ENCODE results near the gene NCKAP5L.
"Not testable (repeated sequence)": the region's sequence is repeated elsewhere in the genome, so short reads cannot be mapped to it uniquely, and the experiment has no call there.

NCKAP5L gene

GRCh38 chr12:49779581-49779980, 48.6 kb downstream of the NCKAP5L start:
- no peak for DNase-seq (ENCODE audit: low spot score)

DNA sequence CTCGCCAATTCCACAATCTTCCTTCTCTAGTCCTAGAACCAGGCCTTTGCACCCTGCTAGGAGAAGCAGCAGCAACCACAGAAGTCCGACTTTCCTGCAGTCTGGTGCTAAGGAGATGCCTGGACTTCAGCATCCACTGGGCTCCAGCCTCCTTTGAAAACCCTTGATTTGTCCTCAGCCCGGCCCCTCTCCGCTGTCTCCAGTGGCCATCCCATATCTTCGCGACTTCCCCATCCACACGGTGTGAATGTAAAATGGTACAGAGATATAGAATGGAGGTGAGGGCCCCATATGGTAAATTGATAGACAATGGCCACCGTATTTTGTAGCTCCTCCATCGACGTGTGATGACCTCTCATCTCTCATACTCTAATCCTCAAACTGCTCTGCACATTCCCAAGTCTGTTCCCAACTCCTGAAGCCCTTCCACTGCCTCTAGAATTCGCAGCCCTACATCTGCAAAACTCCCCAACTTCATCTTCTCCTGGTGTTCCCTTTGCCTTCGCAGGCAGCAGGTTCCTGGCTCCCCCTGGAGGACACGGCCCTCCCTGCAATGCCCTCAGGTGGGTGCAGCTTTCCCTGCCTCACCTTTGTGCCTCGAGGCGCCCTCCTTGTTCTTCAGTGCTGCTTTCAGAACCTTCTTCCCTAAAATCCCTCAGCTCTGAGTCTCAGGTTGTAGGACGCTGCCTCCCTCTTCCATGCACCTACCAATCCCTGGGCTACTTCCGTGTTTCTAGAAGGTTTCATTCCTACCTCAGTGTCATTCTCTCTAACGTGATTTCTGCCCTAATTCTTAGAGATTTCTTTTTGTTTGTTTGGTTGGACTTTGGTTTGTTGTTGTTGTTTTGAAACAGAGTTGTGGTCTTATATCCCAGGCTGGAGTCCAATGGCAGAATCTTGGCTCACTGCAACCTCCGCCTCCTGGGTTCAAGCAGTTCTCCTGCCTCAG, 50.1 kb downstream of the NCKAP5L start:
- no peak for DNase-seq (ENCODE audit: low spot score)

- no peak for DNase-seq (ENCODE audit: low spot score)
Observed at GRCh38 chr12:49777341-49777740, 50.9 kb downstream of the NCKAP5L start.

GRCh38 chr12:49776858-49777257, 51.4 kb downstream of the NCKAP5L start:
- no peak for DNase-seq (ENCODE audit: low spot score)

DNA sequence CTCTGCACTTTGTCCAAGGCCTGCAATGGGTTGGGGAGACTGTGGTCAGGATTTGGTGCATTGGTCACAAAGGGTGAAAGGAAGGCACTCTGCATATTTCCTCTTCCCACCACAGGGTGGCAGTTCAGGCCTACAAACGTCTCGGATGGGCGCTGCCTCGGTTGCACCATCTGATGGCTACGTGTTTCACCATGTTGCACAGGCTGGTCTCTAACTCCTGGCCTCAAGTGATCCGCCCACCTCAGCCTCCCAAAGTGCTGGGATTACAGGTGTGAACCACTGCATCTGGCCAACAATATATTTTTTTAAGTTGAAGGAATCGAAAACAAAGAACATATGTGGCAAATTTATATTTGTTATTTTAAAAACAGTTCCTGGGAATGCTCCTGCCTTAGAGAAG, 51.8 kb downstream of the NCKAP5L start:
- DNase-seq (ENCODE audit: low spot score) = peak; percentile 80

GRCh38 chr12:49773102-49773501, 55.1 kb downstream of the NCKAP5L start:
- not testable (repeated sequence) for DNase-seq (ENCODE audit: low spot score)

- DNase-seq (ENCODE audit: low spot score) = no peak
Observed at GRCh38 chr12:49767333-49767732, 60.9 kb downstream of the NCKAP5L start.

DNA sequence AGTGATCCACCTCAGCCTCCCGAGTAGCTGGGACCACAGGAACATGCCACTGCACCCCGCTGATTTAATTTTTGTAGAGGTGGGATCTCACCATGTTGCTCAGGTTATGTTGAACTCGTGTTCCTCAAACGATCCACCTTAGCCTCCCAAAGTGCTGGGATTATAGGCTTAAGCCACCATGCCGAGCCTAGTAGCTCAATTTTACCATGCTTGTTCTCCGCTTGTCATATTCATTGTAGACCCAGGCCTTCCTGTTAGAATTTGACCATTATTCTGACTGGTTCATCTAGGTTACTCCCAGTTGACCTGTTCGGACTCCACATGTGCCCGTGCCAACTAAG, 62.1 kb downstream of the NCKAP5L start:
- DNase-seq (ENCODE audit: low spot score) = no peak

DNA sequence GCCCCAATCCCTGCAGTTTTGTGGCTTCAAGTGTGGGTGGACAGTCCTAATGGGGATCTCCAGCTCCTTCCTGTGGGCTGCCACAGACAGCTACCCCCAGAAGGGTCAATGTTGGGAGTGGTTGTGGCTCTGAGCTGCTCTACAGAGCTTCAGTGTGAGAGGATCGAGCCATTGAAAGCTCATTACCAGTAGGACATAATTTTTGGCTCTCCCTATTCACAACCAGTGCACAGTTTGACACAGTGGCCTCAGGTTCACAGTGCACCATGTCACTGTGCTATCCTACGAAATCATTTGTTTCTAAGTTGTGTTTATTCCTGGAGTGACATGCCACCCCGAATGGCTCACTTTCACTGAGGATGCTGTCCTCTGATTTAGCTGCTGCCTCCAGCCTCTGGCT, 64.1 kb downstream of the NCKAP5L start:
- no peak for DNase-seq (ENCODE audit: low spot score)

DNA sequence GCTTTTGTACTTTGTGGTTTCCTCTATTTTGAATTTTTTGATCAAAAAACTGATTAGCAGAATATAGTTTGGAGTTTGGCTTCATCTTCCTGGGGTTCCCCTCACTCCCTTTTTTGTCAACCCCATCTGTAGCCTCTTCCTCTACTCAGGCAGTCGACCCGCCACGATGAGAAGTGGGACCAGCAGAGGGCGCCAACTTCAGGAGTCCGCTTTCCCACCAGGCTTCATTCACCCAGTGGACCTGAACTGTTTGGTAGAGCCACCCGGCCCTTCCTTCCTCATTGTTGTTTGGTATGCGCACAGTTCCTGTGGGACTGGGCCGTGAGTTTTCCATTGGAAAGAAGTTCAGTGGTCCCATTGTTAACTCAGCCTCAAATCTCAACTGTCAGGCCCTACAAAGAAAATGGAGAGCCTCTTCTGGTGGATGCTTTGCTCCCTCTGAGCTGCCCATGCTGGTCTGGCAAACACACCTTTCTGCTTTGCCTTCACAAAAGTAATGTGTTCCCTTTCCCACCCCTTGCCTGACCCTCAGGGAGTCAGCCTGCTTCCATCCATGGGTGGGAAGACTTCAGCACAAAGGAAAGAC, 65.1 kb downstream of the NCKAP5L start:
- peak; percentile 40 for DNase-seq (ENCODE audit: low spot score)

- no peak for DNase-seq (ENCODE audit: low spot score)
Observed at GRCh38 chr12:49762468-49762847, 65.8 kb downstream of the NCKAP5L start.

GRCh38 chr12:49761677-49762467, 66.3 kb downstream of the NCKAP5L start:
- DNase-seq (ENCODE audit: low spot score) = no peak

GRCh38 chr12:49750996-49751393, 77.2 kb downstream of the NCKAP5L start:
- no peak for DNase-seq (ENCODE audit: low spot score)

DNA sequence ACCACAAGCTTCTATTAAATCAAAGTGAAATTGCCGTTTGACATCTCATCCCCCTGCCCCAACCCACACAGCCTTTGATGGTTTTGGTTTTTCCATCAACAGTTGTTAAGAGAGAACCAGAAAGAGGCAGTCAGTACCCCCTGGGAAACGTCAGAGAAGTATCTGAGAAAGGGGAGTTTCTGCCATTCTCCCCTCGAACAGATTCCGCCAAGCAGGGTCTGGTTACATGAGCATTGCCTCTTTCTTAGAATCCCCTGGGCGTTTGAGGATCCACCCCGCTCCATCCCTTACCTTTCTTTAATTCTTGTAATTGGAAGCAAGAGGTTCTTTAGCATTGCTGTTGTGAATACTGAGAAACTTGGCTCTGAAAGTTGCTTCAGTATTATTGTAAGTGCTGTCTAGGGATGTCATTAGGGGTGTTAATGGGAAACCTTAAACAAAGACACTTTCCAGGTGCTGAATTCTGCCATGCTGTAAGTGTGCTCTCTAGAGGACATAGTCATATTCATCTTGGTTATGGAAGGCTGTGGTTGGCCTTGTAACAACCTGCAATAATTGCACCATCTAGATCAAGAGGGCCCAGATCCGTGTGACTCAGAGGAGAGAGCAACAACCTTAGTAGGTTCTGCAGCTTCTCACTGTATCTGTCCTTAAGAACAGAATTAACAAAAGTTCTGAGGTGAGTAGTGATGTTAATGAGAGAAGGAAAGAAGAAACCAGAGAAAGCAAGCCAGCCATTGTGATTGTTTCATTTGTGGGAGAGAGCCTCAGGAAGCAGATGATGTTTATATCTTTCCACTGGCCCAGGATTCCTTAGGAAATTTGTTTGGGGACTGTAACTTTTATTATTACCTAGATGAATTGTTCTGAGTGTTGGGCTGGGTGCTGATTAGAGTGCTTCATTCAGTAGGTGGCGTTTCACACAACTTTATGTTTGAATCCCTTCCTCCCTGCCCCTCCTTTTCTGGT, 77.9 kb downstream of the NCKAP5L start:
- DNase-seq (ENCODE audit: low spot score) = no peak

- DNase-seq (ENCODE audit: low spot score) = no peak
Observed at GRCh38 chr12:49748800-49749199, 79.4 kb downstream of the NCKAP5L start.

DNA sequence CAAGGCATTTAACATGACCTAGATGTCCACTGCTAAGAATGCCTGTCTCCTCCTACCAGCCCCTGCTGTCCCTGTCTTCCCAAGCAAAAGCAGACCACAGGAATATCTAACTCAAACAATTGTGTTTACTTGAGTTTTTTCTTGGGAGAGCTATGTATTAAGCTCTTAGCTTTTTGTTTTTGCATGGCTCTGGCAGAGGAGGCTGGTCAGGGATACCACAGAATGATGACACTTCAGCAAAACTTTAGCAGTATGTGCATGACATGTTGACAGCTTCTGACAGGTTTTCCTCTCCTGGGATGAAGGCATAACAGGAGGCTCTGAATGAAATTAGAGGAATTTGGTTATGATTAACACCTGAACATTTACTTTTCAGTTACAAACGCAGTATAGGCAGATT, 79.9 kb downstream of the NCKAP5L start:
- no peak for DNase-seq (ENCODE audit: low spot score)

DNA sequence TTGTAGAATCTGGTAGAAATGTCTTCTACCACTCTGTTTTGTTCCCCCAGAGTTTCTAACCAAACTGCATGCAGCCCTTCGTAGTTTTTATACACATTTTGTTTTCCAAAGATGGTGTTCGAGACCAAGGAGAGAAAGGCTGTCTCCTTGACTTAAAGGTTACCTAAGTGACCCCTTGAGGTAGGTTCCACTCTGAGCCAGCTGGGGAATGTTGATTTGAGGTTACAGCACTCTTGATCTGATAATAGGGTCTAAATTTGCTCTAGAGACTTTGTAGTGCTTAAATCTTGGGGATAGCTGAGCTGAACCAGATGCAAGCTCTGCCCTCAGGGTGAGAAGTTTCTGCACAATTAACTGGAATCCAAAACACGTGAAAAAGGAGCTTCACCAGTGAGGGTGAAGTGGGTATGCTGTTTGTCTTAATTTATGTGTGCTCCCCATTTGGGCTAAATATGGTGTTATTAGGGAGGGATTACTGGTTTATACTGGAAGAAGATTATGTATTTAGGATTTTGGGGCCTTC, 83.8 kb downstream of the NCKAP5L start:
- DNase-seq (ENCODE audit: low spot score) = no peak

DNA sequence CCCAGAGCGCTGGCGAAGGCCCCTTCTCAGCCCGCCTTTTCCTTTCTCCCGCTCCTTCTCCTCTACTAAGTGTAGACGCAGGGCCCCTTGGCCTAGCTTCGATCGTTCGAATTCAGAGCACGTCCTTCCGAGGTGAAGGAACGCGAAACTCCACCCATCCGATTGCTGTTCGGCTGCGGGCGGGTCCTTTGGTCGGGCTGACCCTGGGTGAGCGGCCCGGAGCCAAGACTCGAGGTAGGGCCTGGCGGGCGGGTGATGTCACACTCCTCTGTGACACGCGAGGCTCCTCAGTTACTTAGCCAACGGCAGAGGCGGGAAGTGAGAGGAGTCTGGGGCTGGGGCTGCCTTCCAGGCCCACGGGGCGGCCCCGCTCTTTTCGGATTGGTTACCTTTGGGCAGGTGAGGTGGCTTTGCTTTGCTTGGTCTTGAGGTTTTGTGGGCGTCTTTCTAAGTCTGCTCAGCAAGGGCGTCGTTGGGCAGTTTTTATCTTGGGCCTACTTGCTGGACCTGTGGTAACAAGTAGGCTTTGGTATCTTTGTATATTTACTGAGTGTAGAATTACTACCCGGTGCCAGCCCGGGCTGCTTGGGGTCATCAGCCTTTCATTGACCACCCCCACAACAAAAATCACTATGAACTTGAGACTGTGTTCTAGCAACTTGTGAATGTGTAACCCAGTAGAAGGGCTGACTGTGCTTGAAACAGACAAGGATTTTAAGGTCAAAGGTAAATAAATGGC, 86.2 kb downstream of the NCKAP5L start:
- DNase-seq (ENCODE audit: low spot score) = peak; percentile 53
